Measurements from ENCODE around the gene GNGT2.
"Not testable (repeated sequence)": the region's sequence is repeated elsewhere in the genome, so short reads cannot be mapped to it uniquely, and the experiment has no call there.

The GNGT2 gene

DNA sequence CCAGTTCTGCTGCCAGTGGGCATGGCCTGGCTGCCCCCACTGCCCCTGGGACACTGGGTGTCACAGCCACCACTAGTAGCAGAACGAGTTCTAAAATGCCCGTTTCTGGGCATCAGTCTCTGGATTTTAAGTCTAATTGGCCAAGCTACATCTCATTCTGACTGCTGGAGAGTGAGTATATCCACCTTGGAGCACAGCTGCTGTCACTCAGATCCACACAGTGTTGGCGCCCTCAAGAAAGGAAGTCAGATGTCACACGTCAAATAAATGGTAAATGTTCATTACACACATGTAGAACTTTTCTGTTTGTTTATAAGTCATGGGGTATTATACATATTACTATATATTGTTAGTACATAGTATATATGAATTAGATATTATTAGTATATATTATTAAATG, 19.4 kb downstream of the GNGT2 start:
- DNase-seq: no peak
- Histone ChIP-seq H3K27me3 (no peaks in the 10 kb centered on the region), H3K4me1 (no peaks in the 10 kb centered on the region), H3K9me3 (no peaks in the 10 kb centered on the region; the same call in 1 of the 2 replicates), H3K36me3 (no peaks in the 10 kb centered on the region), H3K4me3 (ENCODE audit: low read depth, low read length) (no peak overlapping the region)
- TF ChIP-seq CTCF (IDR thresholded peaks at IDR 0.05; ENCODE audit: low read depth, low read length): no peak

GRCh38 chr17:49187301-49187700, 23.1 kb downstream of the GNGT2 start:
- DNase-seq: no peak
- Histone ChIP-seq H3K4me1 (no peaks in the 10 kb centered on the region), H3K4me3 (ENCODE audit: low read depth, low read length) (no peak overlapping the region), H3K27me3 (no peaks in the 10 kb centered on the region), H3K36me3 (no peaks in the 10 kb centered on the region), H3K9me3 (peaks cover 7% of the 10 kb centered on the region; the same call in 1 of the 2 replicates)
- TF ChIP-seq CTCF (IDR thresholded peaks at IDR 0.05; ENCODE audit: low read depth, low read length): no peak

- not testable (repeated sequence) for H3K4me1 ChIP-seq; H3K27me3 ChIP-seq; H3K36me3 ChIP-seq; H3K4me3 ChIP-seq (ENCODE audit: low read depth, low read length); DNase-seq; H3K9me3 ChIP-seq
These were observed 25.0 kb downstream of the GNGT2 start for GRCh38 chr17:49185381-49185780.

- H3K4me3 ChIP-seq (ENCODE audit: low read depth, low read length); H3K9me3 ChIP-seq; H3K36me3 ChIP-seq; H3K4me1 ChIP-seq; H3K27me3 ChIP-seq; DNase-seq: not testable (repeated sequence)
These were observed 25.9 kb downstream of the GNGT2 start for GRCh38 chr17:49184522-49184921.

DNA sequence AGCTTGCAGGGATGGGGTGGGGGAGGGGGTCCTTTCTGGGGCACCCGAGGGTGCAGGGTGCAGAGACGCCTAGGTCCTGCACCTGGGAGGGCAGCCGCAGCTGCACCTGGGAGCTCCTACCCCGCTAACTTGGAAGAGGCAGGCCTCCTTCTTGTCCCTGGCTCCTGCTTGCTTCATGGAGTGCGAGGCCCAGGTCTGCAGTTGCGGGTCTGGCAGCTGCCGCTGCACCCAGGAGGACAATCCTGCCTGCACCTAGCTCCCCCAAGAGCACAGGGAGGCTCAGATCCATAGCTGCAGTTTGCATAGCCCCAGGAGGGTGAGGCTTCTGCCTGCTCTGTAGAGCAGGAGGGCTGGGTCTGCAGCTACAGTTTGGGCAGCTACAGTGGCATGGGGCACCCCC, 26.6 kb downstream of the GNGT2 start:
- Histone ChIP-seq H3K9me3 (peaks cover 7% of the 10 kb centered on the region; the same call in 1 of the 2 replicates), H3K4me3 (ENCODE audit: low read depth, low read length) (no peak overlapping the region), H3K27me3 (no peaks in the 10 kb centered on the region), H3K36me3 (no peaks in the 10 kb centered on the region), H3K4me1 (no peaks in the 10 kb centered on the region)
- TF ChIP-seq CTCF (IDR thresholded peaks at IDR 0.05; ENCODE audit: low read depth, low read length): no peak
- no peak for DNase-seq

DNA sequence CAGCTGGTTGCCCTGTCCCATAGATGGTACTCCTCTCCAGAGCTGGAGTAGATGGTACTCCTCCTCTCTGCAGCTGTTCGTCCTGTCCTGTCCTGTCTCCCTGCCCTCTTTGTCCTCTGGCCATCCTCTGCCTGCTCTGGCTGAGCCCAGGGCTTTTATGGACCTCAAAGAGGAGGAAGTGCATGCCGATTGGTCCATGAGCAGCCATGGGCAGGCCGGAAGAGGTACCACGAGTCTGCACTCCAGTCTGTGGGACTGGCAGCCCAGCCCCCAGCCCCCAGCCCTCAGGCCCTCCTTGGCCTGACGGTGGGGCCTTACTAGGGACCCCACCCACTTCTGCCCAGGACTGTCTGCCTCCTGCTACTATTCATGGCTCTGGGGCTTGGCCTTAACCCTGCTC, 27.0 kb downstream of the GNGT2 start:
- Histone ChIP-seq H3K4me1 (no peaks in the 10 kb centered on the region), H3K4me3 (ENCODE audit: low read depth, low read length) (no peak overlapping the region), H3K9me3 (peaks cover 7% of the 10 kb centered on the region; the same call in 1 of the 2 replicates), H3K36me3 (no peaks in the 10 kb centered on the region), H3K27me3 (no peaks in the 10 kb centered on the region)
- TF ChIP-seq CTCF (IDR thresholded peaks at IDR 0.05; ENCODE audit: low read depth, low read length): no peak
- no peak for DNase-seq

GRCh38 chr17:49180998-49181635, 29.3 kb downstream of the GNGT2 start:
- H3K36me3 ChIP-seq: no peaks in the 10 kb centered on the region
- H3K9me3 ChIP-seq: peaks cover 10% of the 10 kb centered on the region
- peaks cover 4% of the 10 kb centered on the region; the same call in 1 of the 2 replicates for H3K27me3 ChIP-seq
- no peak overlapping the region for H3K4me3 ChIP-seq (ENCODE audit: low read depth, low read length)
- no peaks in the 10 kb centered on the region for H3K4me1 ChIP-seq
- TF ChIP-seq CTCF (IDR thresholded peaks at IDR 0.05; ENCODE audit: low read depth, low read length): no peak
- no peak for DNase-seq
